GM18511 (cell line): ENCODE measurements around the gene WBP11.
"Not testable (repeated sequence)": the region's sequence is repeated elsewhere in the genome, so short reads cannot be mapped to it uniquely, and the experiment has no call there.

Experiments used
- ATAC-seq: cut with Tn5 transposase; IDR thresholded peaks from one replicate; pipeline ENCODE4 v1.9.1; 2021; ENCODE audit warnings: mild to moderate bottlenecking, moderate library complexity; ENCODE audit not compliant: unreplicated experiment

Gene WBP11

DNA sequence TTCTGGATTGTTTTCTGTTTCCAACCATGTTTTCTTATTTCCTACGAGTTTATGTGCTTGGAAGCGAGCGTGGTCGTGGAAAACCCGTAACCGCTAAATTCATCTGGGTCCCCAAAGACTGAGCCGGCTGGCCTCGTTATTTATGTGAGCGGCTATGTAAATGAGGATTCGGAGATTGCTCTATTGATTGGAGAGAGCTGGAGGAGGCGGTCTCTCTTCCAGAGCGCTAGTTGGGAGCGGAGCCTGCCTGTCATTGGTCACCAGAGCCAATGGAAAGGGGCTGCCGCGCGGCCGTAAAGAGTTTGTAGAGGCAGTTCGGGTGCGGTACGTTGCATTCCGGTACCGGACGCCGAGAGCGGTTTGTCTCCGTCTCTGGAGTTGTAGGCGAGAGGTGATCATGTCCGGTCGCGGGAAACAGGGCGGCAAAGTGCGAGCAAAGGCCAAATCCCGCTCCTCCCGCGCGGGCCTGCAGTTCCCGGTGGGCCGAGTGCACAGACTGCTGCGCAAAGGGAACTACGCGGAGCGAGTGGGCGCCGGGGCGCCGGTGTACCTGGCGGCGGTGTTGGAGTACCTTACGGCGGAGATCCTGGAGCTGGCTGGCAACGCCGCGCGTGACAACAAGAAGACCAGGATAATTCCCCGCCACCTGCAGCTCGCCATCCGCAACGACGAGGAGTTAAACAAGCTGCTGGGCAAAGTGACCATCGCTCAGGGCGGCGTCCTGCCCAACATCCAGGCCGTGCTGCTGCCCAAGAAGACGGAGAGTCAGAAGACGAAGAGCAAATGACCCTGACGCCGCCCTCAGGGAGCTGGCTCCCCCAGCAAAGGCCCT is 29.0 kb downstream of the WBP11 start:
- peak; percentile 55 for ATAC-seq

DNA sequence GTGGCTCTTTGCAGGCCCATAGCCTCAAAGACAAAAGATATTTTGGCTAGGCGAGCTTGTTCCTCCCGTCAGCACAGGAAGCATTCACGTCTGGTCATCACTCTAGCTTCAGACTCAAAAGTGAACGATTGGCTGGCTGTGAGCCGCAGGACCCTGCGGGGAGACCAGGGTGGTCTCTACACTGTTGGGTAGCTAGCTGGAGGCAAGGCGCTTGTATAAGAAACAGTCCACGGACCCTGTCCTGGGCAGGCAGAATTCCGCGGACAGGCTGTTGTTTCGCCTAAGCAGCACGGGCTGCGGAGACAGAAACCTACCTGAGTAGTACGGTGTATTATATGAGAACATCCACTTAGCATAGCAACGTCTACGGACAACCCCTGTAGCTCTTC is 29.6 kb downstream of the WBP11 start:
- peak; percentile 7 for ATAC-seq

DNA sequence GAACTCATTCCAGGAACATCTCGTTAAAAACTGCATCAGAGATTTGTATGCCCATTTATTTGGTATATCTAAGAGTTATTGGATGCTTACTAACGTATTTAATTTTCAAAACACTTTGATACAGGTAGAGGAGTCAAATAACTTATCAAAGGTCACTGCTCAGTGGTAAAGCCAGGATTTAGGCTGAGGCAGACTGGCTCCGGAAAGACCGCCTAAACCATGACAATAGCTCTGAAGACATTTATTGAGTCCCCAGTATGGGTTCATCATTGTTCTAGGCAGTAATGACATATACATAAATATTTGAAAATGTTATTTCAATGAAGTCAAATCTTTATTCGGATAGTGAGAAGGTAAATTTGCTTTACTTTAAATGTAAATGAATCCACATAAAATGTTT is 30.3 kb downstream of the WBP11 start:
- ATAC-seq, result no peak

DNA sequence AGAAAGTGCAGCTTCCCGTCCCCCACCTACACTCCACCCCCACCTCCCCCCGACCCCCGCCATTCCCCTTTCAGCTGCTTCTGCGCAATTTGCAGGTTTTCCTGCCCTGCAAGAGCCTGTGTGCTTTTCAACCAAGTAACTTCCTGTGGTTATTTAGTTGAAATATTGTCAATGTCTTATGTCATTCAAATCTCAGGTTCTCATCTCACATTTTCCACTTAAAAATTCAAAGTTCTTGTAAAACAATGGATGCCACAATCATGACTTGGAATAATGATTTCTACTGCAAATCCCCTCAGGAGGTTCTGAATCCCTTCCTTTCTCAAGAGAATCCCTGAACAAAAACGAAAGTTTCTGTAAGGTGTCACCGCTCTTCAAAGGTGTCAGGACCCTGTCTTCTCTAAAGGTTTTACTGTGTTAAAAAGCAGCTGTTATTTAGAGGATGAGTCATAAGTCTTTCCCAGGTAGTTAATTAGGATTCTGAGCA is 31.6 kb downstream of the WBP11 start:
- ATAC-seq, result no peak

DNA sequence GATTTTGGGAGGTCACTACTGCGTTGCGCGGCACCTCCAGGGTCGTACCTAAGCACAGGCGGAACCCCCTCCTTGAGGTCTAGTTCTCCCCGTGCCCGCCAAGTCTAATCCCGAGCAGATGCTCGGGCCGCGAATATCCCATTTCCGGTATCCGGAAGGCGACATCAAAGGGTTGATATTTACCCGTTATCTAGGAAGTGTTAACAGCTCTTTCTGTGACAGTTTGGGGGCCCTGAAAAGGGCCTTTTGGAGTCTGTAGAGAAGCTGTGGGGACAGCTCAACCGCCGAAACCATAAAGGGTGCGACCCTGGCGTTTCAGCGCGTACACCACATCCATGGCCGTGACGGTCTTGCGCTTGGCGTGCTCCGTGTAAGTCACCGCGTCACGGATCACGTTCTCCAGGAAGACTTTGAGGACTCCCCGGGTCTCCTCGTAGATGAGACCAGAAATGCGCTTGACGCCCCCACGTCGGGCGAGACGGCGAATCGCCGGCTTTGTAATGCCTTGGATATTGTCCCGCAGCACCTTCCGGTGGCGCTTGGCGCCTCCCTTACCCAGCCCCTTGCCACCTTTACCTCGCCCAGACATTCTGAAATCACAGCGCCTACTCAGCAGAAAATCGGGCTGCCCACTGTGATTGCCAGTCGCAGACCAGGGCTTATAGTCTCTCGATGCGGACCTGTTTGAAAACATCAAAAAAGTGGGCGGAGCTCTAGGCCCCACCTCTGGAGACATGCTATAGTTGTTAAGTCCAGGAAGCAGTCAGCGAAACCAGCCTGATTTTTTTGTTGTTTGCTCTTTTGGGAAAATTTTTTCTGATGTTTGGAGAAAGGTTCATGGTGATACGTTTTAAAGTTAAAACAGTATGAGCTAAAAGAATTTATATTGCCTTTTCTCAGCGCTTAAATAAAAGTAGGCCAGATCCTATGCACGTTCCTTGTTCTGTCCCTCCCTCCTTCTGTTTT is 32.5 kb downstream of the WBP11 start:
- ATAC-seq, result peak; percentile 25

DNA sequence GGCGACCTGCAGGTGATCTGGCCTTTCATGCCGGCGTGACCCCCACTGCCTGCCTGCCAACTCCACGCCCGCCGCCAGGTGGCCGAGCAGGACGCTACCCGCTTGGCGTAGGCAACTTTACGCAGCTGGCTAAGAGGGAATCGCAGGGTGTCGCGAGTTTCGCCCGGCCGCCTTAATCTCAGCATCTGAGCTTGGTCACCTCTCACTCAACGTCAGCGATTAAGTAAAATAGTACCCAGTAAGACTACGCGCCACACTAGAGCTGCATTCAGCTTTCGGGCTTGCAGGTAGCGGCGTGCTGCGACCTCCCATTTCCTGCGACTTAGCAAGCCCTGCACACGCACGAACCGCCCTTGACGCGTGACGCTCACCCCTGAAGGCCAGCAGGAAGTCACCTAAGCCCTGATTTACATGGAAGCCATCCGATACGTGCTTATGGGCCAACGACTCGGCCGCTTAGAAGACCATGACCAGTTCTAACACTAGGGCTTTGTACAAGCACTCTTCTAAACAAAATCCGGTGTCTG is 33.2 kb downstream of the WBP11 start:
- peak; percentile 45 for ATAC-seq

DNA sequence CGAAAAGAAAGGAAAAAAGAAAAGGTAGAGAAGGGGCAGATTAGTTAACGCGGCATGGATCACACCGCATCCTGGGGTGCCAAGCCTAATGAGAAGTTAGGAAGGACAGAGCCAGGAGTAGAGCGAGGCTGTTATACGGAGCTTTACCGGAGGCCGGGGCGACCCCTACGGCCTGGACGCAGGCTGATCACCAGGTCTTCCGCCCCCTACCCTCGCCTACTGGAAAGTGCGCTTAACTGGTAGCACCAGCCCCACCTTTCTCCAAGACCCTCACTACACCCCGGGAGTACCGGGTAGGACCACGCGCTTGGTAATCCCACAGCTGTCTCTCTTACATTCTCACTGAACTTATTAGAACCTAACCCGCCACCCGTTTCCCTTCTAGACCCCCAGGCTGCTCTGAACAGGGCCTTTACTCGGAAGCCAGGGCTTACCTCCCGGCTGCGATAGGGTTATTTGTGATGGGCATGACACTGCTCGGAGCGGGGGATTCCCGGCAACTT is 33.8 kb downstream of the WBP11 start:
- peak; percentile 6 for ATAC-seq

DNA sequence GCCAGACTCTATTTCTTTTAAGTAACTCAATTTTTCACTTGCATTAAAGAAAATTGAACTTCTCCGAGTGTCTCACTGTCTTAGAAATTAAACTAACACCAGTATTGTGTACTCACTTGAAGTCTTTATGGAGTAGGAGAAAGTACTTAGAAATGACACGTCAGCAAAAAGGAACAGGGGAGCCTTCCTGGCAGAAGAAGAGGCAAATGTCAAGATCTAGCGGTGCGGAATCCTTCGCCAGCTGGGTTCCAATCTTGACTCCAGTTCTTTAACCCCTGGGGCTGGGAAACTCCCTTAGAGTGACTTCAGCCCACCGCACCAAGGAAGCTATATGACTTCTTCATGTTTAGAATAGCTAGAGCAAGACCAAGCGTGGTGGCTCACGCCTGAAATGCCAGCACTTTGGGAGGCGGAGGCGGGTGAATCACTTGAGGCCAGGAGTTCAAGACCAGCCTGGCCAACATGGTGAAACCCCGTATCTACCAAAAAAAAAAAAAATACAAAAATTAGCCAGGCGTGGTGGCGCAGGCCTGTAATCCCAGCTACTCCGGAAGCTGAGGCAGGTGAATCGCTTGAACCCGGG is 34.4 kb downstream of the WBP11 start:
- no peak for ATAC-seq

DNA sequence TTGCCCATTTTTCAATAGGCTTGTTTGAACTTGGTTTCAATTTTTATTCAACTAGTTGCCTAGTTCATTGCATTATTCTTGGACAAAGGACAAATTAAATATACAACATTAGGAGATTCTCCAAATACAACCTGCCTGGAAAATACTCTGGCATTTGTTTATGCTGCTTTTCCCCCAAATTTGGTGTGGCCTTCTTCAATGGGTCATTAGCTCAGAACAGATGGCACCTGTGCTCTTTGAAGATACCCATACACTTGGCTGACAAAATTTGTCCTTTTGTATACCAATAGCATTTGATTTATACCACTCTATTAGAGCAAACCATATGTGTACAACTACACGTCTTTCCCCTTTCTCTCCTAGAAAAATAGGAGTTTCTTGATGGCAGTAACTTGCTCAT is 35.7 kb downstream of the WBP11 start:
- ATAC-seq, result no peak

DNA sequence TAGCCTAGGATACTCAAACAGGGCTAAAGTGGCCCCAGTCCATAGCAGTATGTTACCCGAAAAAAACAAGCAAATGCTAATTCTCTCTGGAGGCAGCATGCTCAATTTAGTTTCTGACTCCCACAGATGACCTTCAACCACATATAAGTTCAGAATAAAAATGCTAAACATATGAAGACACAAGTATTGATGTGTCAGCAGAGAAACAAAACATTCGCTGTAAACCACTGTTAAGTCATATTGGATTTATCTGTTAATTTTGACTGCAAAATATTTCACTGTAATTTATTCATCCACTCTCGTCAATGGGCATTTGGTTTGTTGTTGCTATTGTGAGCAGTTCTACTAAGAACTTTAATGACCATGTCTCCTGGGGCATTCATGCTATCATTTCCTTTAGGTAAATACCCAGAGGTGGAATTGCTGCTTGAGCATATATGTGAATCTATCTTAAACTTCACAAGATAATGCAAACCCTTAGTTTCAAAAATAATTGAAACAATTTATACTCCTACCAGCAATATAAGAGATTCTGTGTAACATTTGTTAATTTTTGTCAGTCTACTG is 36.5 kb downstream of the WBP11 start:
- no peak for ATAC-seq

DNA sequence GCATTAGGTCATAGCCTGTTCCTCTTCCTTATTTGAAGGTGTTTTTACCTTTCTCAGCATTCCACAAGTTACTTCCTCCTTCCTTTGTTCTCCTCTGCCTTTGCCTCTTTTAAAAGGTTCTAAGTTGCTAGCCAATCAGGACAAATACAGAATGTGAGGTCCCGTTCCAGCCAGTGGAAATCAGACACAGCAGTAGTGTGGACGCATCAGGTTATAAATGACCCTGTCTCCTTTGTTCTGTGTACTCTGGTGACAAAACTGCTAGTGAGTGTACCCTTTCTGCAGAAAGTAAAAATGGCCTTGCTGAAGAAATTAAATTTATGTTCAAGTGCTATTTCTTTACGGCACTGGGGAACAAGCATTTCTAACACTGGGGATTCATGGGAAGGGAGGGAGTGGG is 37.3 kb downstream of the WBP11 start:
- ATAC-seq, result not testable (repeated sequence)

DNA sequence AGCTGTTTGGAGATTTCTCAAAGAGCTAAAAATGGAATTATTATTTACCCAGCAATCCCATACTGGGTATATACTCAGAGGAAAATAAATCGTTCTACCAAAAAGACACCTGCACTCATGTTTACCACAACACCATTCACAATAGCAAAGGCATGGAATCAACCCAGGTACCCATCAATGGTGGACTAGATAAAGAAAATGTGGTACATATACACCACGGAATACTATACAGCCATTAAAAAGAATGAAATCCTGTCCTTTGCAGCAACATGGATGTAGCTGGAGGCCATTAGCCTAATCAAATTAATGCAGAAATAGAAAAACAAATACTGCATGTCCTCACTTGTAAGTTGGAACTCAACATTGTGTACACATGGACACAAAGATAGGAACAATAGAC is 37.9 kb downstream of the WBP11 start:
- no peak for ATAC-seq

DNA sequence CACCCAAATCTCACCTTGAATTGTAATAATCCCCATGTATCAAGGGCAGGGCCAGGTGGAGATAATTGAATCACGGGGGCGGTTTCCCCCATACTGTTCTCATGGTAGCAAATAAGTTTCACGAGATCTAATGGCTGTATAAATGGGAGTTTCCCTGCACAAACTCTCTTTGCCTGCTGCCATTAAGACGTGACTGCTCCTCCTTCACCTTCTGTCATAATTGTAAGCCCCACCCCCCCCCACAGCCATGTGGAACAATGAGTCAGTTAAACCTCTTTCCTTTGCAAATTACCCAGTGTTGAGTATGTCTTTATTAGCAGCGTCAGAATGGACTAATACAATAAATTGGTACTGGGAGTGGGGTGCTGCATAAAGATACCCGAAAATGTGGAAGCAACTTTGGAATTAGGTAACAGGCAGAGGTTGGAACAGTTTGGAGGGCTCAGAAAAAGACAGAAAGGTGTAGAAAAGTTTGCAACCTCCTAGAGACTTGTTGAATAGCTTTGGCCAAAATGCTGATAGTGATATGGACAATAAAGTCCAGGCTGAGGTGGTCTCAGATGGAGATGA is 43.5 kb downstream of the WBP11 start:
- not testable (repeated sequence) for ATAC-seq

DNA sequence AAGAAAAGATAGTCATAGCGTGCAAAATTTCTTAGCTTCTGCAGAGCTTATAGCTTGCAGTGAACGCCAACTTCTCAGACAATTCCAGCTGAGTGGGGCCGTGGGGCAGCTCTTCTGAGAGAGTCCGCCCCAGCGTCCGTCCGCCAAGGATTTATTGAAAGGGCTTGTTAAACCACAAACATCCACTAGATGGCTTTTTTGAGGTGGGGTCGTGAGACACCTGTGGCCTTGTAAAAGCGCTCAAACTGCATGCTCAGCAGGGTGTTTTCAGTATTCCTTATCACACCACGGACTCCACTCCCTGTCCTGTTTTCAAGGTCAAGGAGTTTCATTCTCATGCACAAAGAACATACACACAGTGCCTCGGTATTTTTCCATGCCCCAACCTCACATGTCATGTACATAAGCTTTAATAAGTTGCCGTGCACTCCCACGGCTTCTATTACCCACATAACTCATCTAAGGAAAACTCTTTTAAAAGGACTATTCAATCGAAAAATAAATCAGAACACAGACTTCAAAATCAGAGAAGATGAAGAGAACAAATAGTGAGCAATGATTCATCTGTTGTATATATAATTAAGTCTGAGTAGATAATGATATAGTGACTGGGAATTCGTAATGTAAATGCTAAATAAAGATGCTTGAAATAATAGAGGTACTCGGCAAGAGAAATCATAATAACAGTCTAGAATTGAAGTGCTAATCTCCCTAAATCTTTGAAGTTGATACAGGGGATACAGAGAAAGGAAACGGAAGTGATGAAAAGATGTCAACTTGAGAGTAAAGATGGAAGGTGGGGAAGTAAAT is 46.7 kb downstream of the WBP11 start:
- no peak for ATAC-seq

DNA sequence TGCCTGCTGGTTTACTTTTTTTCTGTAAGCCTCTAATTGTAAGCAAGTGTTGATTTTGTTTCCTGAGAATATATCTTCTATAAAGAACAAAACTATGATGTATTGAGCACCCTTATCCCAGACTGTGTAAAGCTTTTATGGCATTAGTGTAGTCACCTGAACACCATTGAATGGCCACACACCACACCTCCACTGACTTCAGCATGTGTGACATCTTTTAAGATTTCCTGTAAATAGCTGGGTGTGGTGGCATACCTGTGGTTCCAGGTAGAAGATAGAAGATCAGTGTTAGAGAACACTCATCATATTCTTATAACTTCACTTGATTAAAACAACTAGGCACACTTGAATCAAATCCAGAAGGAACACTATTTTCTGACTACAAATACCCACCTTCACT is 51.3 kb downstream of the WBP11 start:
- no peak for ATAC-seq

DNA sequence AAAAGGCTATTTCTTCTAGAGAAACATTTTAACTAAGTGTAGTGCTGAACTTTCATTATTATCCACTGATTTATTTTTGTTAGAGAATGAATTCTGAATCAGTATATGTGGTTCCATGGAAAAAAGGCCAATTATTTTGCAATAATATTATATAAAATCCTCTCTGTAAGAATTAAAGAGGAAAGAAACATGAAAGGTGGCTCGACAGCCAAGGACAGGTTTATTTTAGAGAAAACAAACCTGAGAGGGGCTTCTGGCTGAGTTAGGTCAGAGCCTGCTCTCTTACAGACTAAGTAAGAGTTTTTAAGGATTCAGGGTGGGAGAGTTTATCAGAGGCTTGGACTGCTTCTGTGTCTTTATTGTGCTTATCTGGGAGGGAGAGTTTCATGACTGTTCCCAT is 60.2 kb downstream of the WBP11 start:
- ATAC-seq, result no peak

DNA sequence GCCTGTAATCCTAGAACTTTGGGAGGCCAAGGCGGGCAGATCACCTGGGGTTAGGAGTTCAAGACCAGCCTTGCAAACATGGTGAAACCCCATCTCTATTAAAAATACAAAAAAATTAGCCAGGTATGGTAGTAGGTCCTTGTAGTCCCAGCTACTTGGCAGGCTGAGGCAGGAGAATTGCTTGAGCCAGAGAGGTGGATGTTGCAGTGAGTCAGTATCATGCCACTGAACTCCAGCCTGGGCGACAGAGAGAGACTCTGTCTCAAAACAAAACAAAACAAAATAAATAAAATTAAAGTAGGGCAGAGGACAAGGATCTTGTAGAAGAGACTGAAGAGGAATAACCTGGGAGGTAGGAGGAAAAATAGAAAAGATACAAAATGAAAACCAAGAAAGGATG is 61.3 kb downstream of the WBP11 start:
- no peak for ATAC-seq

DNA sequence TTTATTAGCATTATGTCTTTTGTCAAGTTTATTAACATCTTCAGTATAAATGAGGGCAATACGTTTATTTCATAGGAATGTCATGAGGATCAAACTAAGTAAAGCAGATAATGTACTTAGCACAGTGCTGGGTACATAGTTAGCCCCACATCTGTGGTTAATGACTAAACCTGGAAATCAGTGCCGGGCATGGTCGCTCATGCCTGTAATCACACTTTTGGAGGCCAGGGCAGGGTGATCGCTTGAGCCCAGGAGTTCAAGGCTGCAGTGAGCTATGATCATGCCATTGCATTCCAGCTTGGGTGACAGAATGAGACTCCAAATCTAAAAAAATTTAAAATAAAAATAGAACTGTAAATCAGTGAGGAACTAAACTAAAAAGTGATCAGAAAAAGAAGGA is 62.1 kb downstream of the WBP11 start:
- ATAC-seq, result no peak

DNA sequence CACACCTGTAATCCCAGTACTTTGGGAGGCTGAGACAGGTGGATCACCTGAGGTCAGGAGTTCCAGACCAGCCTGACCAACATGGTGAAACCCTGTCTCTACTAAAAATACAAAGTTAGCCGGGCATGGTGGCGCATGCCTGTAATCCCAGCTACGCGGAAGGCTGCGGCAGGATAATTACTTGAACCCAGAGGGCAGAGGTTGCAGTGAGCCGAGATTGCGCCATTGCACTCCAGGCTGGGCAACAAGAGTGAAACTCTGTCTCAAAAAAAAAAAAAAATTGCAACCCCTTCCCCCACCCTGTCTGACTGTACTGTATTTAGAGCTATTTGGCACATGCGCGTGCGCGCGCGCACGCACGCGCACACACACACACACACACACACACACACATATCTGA is 66.8 kb downstream of the WBP11 start:
- not testable (repeated sequence) for ATAC-seq
